Keratinocyte (primary cell): Measurements from ENCODE around the gene WWC2. TPM values are rescaled to one million over a fixed set of nuclear protein-coding genes. Genes with fewer than 3 reads are reported as not detected.

Experiments
- DNase-seq: peaks from one replicate; pipeline ENCODE4 v3.0.0-alpha.2; 2011; ENCODE audit warnings: low read depth, missing footprints, low spot score
- FAIRE-seq: peaks from 2 replicates; lab custom pipeline; 2011; peaks lifted over from hg19 to GRCh38; lab: Jason Lieb, UNC
- H2AFZ ChIP-seq: 2 replicates; pipeline ENCODE4 v1.6.0; 2012; ENCODE audit warnings: low read length, control low read depth, inconsistent platforms; ENCODE audit not compliant: control insufficient read depth
- H3K27ac ChIP-seq: 2 replicates; pipeline ENCODE4 v1.5.1; 2011; ENCODE audit warnings: low read length; ENCODE audit not compliant: control insufficient read depth, insufficient read depth
- H3K27me3 ChIP-seq: 3 replicates; pipeline ENCODE4 v1.6.0; 2011; ENCODE audit warnings: low read length; ENCODE audit not compliant: control insufficient read depth, insufficient read depth; ENCODE audit errors: extremely low read depth
- H3K36me3 ChIP-seq, 2 experiments: 2 replicates in 1 of 2; 3 replicates in 1 of 2; pipeline ENCODE4 v1.5.1; 2011; ENCODE audit warnings: low read length in 2 of 2, mild to moderate bottlenecking in 1 of 2; ENCODE audit not compliant: control insufficient read depth in 2 of 2, insufficient read depth in 2 of 2; ENCODE audit errors: extremely low read depth in 1 of 2
- H3K4me1 ChIP-seq: 3 replicates; pipeline ENCODE4 v1.5.1; 2011; ENCODE audit warnings: low read length; ENCODE audit not compliant: control insufficient read depth, insufficient read depth; ENCODE audit errors: extremely low read depth
- H3K4me2 ChIP-seq: 3 replicates; pipeline ENCODE4 v1.6.0; 2011; ENCODE audit warnings: low read depth, low read length; ENCODE audit not compliant: control insufficient read depth, insufficient read depth; ENCODE audit errors: extremely low read depth
- H3K4me3 ChIP-seq, 3 experiments: fragments of 200-600 bp in 1 of 3; sonication (generic) in 1 of 3; 2 replicates in 2 of 3; 3 replicates in 1 of 3; pipeline ENCODE4 v1.5.1; 2011 to 2016; ENCODE audit warnings: low read length in 3 of 3, mild to moderate bottlenecking in 3 of 3, control low read depth in 2 of 3, inconsistent platforms in 1 of 3, low read depth in 1 of 3, mixed read lengths in 1 of 3, mixed run types in 1 of 3, moderate library complexity in 1 of 3; ENCODE audit not compliant: control insufficient read depth in 2 of 3, insufficient read depth in 2 of 3; ENCODE audit errors: extremely low read depth in 1 of 3
- H3K79me2 ChIP-seq: 2 replicates; pipeline ENCODE4 v1.6.0; 2012; ENCODE audit warnings: low read length; ENCODE audit not compliant: control insufficient read depth, insufficient read depth
- H3K9ac ChIP-seq: 3 replicates; pipeline ENCODE4 v1.6.0; 2011; ENCODE audit warnings: low read length; ENCODE audit not compliant: control insufficient read depth, insufficient read depth; ENCODE audit errors: extremely low read depth
- H3K9me1 ChIP-seq: 3 replicates; pipeline ENCODE4 v1.6.0; 2011; ENCODE audit warnings: low read length; ENCODE audit not compliant: control insufficient read depth, insufficient read depth; ENCODE audit errors: extremely low read depth
- H3K9me3 ChIP-seq: 2 replicates; pipeline ENCODE4 v1.5.1; 2012; ENCODE audit warnings: low read depth, low read length; ENCODE audit not compliant: control insufficient read depth
- H4K20me1 ChIP-seq: 3 replicates; pipeline ENCODE4 v1.6.0; 2011; ENCODE audit warnings: low read length; ENCODE audit not compliant: control insufficient read depth, insufficient read depth; ENCODE audit errors: extremely low read depth
- CTCF ChIP-seq, 3 experiments: IDR thresholded peaks in 1 of 3; conservative IDR thresholded peaks in 1 of 3; optimal IDR thresholded peaks in 1 of 3; 2 replicates in 2 of 3; 3 replicates in 1 of 3; pipeline versions ENCODE3 to v1.5.1; 2011; ENCODE audit warnings: low read length in 3 of 3, mild to moderate bottlenecking in 3 of 3, moderate library complexity in 2 of 3, control low read depth in 1 of 3, inconsistent platforms in 1 of 3; ENCODE audit not compliant: insufficient read depth in 2 of 3; ENCODE audit errors: extremely low read depth in 1 of 3
- EZH2 ChIP-seq: IDR thresholded peaks from one replicate; pipeline ENCODE4 v1.6.1; 2012; ENCODE audit warnings: inconsistent platforms, mild to moderate bottlenecking, low read length, moderate library complexity
- dilution Hi-C: fragments of 300-500 bp; cut with MboI; formaldehyde crosslinking; loops from one replicate; pipeline ENCODE4 v1.7.0; 2020; ENCODE audit warnings: low sequenced_read_pairs; ENCODE audit not compliant: extremely low pct_ligation_motif_present
- polyA plus RNA-seq, 5 experiments: library from polyadenylated mRNA; depleted of rRNA in 3 of 5; stranded (reverse) in 3 of 5; stranded (forward) in 1 of 5; unstranded in 1 of 5; fragments of >200 nt; gene quantifications; 1 replicate in 1 of 5; 2 replicates in 3 of 5; 3 replicates in 1 of 5; pipeline versions ENCODE4 v1.2.1 to v1.2.3, GENCODE V29; 2011 to 2012; ENCODE audit warnings: missing spikeins in 2 of 5, low read depth in 1 of 5, low replicate concordance in 1 of 5

WWC2 gene
- polyA plus RNA-seq, 1 donor (not counting 4 experiments of a cell fraction or from before 2014, with no cell fraction given), result 15.4 TPM

GRCh38 chr4:183360161-183360919 is 261.3 kb downstream of the WWC2 start:
- H3K9ac ChIP-seq, result no peak overlapping the region
- H3K4me2 ChIP-seq, result no peak overlapping the region
- H3K79me2 ChIP-seq, result no peaks in the 10 kb centered on the region
- no peaks in the 10 kb centered on the region for H3K9me1 ChIP-seq
- no peaks in the 10 kb centered on the region for H4K20me1 ChIP-seq
- H3K9me3 ChIP-seq, result no peaks in the 10 kb centered on the region
- FAIRE-seq, result peak; percentile 23
- no peak overlapping the region for H3K4me3 ChIP-seq
- H3K27me3 ChIP-seq, result no peaks in the 10 kb centered on the region
- no peak for DNase-seq
- TF ChIP-seq EZH2 (no peak), CTCF (optimal IDR thresholded peaks at IDR 0.05 in 1 of 3, IDR thresholded peaks at IDR 0.05 in 1 of 3, conservative IDR thresholded peaks at IDR 0.05 in 1 of 3; ENCODE audit: extremely low read depth in 1 of 3, insufficient read depth in 2 of 3, low read length in 3 of 3) (no peak)
- no peak overlapping the region for H2AFZ ChIP-seq
- no peaks in the 10 kb centered on the region for H3K36me3 ChIP-seq
- dilution Hi-C loops, result no loop called here
- H3K27ac ChIP-seq, result no peak overlapping the region
- H3K4me1 ChIP-seq, result peaks cover 28% of the 10 kb centered on the region

GRCh38 chr4:183362036-183362435 is 263.0 kb downstream of the WWC2 start:
- no peak overlapping the region for H3K4me2 ChIP-seq
- H3K79me2 ChIP-seq, result no peaks in the 10 kb centered on the region
- no peak for TF ChIP-seq CTCF (optimal IDR thresholded peaks at IDR 0.05 in 1 of 3, IDR thresholded peaks at IDR 0.05 in 1 of 3, conservative IDR thresholded peaks at IDR 0.05 in 1 of 3; ENCODE audit: extremely low read depth in 1 of 3, insufficient read depth in 2 of 3, low read length in 3 of 3)
- TF ChIP-seq EZH2, result no peak
- no peaks in the 10 kb centered on the region for H4K20me1 ChIP-seq
- dilution Hi-C loops, result no loop called here
- no peaks in the 10 kb centered on the region for H3K36me3 ChIP-seq
- no peaks in the 10 kb centered on the region for H3K9me1 ChIP-seq
- H3K27me3 ChIP-seq, result no peaks in the 10 kb centered on the region
- no peak overlapping the region for H2AFZ ChIP-seq
- DNase-seq (no peak), FAIRE-seq (no peak)
- no peaks in the 10 kb centered on the region for H3K9me3 ChIP-seq
- H3K4me1 ChIP-seq, result peaks cover 12% of the 10 kb centered on the region
- no peak overlapping the region for H3K4me3 ChIP-seq
- no peak overlapping the region for H3K27ac ChIP-seq
- H3K9ac ChIP-seq, result no peak overlapping the region
